SK-N-SH (cell line): ENCODE measurements around the gene POM121L2. TPM values are rescaled to one million over a fixed set of nuclear protein-coding genes. Genes with fewer than 3 reads are reported as not detected.

Source experiments
- CTCF ChIA-PET: fragments of 300-600, 350-600 bp; formaldehyde crosslinking; extraction: SDS; loops from one replicate; lab custom pipeline; 2021; lab: Yijun Ruan, JAX
- POLR2A ChIA-PET: fragments of 350-600 bp; sonication (Branson Sonifier 250); formaldehyde crosslinking; extraction: SDS; loops from one replicate; lab custom pipeline; 2020; ENCODE audit warnings: antibody characterized with exemption, inconsistent platforms; lab: Yijun Ruan, JAX
- DNase-seq: peaks from one replicate; pipeline ENCODE4 v3.0.0; 2012
- H2AFZ ChIP-seq: fragments of 200-600 bp; sonication (generic); 2 replicates; pipeline ENCODE4 v1.8.1; 2016; ENCODE audit warnings: antibody characterized with exemption, mild to moderate bottlenecking, low read depth
- H3F3A ChIP-seq: fragments of 200-600 bp; sonication (generic); replicated peaks from 2 replicates; pipeline ENCODE3; 2016; ENCODE audit warnings: antibody characterized with exemption, mild to moderate bottlenecking; ENCODE audit not compliant: insufficient read depth
- H3K27ac ChIP-seq, 2 experiments: fragments of 200-500 bp in 1 of 2; fragments of 200-600 bp in 1 of 2; sonication (Bioruptor generic) in 1 of 2; sonication (generic), shearing (Covaris generic) in 1 of 2; 2 replicates each; pipeline versions ENCODE4 v1.5.1 to v1.6.1; 2014 to 2016; ENCODE audit warnings: low read depth in 2 of 2, inconsistent platforms in 1 of 2, low read length in 1 of 2, mild to moderate bottlenecking in 1 of 2, mixed read lengths in 1 of 2
- H3K27me3 ChIP-seq: fragments of 200-600 bp; sonication (generic), shearing (Covaris generic); 2 replicates; pipeline ENCODE4 v1.6.1; 2016; ENCODE audit warnings: mixed run types; ENCODE audit not compliant: insufficient read depth
- H3K36me3 ChIP-seq, 2 experiments: fragments of 200-500 bp in 1 of 2; fragments of 200-600 bp in 1 of 2; sonication (Bioruptor generic) in 1 of 2; sonication (generic) in 1 of 2; replicated peaks in 1 of 2; 2 replicates each; pipeline versions ENCODE3 to v1.5.1; 2014 to 2016; ENCODE audit warnings: low read length in 1 of 2, mild to moderate bottlenecking in 1 of 2; ENCODE audit not compliant: insufficient read depth in 2 of 2, control insufficient read depth in 1 of 2
- H3K4me1 ChIP-seq, 2 experiments: fragments of 200-500 bp in 1 of 2; fragments of 200-600 bp in 1 of 2; sonication (Bioruptor generic) in 1 of 2; sonication (generic), shearing (Covaris generic) in 1 of 2; 2 replicates each; pipeline versions ENCODE4 v1.5.1 to v1.6.1; 2014 to 2016; ENCODE audit warnings: low read depth in 1 of 2, low read length in 1 of 2, mixed run types in 1 of 2; ENCODE audit not compliant: insufficient read depth in 2 of 2, control insufficient read depth in 1 of 2
- H3K4me2 ChIP-seq: fragments of 200-600 bp; sonication (generic), shearing (Covaris generic); 2 replicates; pipeline ENCODE4 v1.6.1; 2017; ENCODE audit warnings: mixed run types
- H3K4me3 ChIP-seq, 2 experiments: fragments of 200-500 bp in 1 of 2; fragments of 200-600 bp in 1 of 2; sonication (Bioruptor generic) in 1 of 2; sonication (generic), shearing (Covaris generic) in 1 of 2; 2 replicates each; pipeline versions ENCODE4 v1.5.1 to v1.8.1; 2014 to 2016; ENCODE audit warnings: low read depth in 2 of 2, inconsistent platforms in 1 of 2, low read length in 1 of 2, mild to moderate bottlenecking in 1 of 2, mixed read lengths in 1 of 2, moderate library complexity in 1 of 2
- H3K79me2 ChIP-seq: fragments of 200-600 bp; sonication (generic); 2 replicates; pipeline ENCODE4 v1.8.1; 2017; ENCODE audit warnings: mild to moderate bottlenecking; ENCODE audit not compliant: insufficient read depth
- H3K9ac ChIP-seq: fragments of 200-600 bp; sonication (generic); 2 replicates; pipeline ENCODE4 v1.6.1; 2017; ENCODE audit warnings: mixed run types
- H3K9me2 ChIP-seq: fragments of 200-600 bp; sonication (generic); 2 replicates; pipeline ENCODE4 v1.6.1; 2017; ENCODE audit warnings: mixed run types
- H3K9me3 ChIP-seq: fragments of 200-600 bp; sonication (generic); 2 replicates; pipeline ENCODE4 v1.6.1; 2017; ENCODE audit warnings: mixed run types, mild to moderate bottlenecking, moderate library complexity
- H4K20me1 ChIP-seq: fragments of 200-600 bp; sonication (generic); 2 replicates; pipeline ENCODE4 v1.6.1; 2017; ENCODE audit warnings: mild to moderate bottlenecking, mixed run types; ENCODE audit not compliant: insufficient read depth
- CHD2 ChIP-seq: fragments of 150-350 bp; IDR thresholded peaks from 2 replicates; pipeline ENCODE4 v1.6.1; 2018; ENCODE audit warnings: low read length; ENCODE audit not compliant: partially characterized antibody
- ELF1 ChIP-seq: IDR thresholded peaks from 2 replicates; pipeline ENCODE4 v1.4.0; 2012
- EP300 ChIP-seq, 2 experiments: IDR thresholded peaks; 2 replicates each; pipeline versions ENCODE4 v1.4.0 to v1.6.1; 2012; ENCODE audit warnings: borderline replicate concordance in 1 of 2, low read depth in 1 of 2, low read length in 1 of 2
- FOSL2 ChIP-seq: IDR thresholded peaks from 2 replicates; pipeline ENCODE4 v1.4.0; 2012; ENCODE audit warnings: low read depth, mild to moderate bottlenecking, moderate library complexity, borderline replicate concordance
- FOXJ3 ChIP-seq: sonication (generic); formaldehyde crosslinking; IDR thresholded peaks from 2 replicates; pipeline ENCODE4 v1.5.1; 2020; ENCODE audit warnings: mild to moderate bottlenecking, missing genetic modification reagents
- FOXM1 ChIP-seq: IDR thresholded peaks from 2 replicates; pipeline ENCODE4 v1.4.0; 2012; ENCODE audit warnings: low read depth, mild to moderate bottlenecking
- GATA2 ChIP-seq: sonication (generic); formaldehyde crosslinking; IDR thresholded peaks from 2 replicates; pipeline ENCODE4 v1.5.0; 2020; ENCODE audit warnings: mild to moderate bottlenecking, missing genetic modification reagents
- NRF1 ChIP-seq: IDR thresholded peaks from 2 replicates; pipeline ENCODE4 v1.6.1; 2012; ENCODE audit warnings: low read depth, mild to moderate bottlenecking, low read length
- POLR2AphosphoS5 ChIP-seq: IDR thresholded peaks from 2 replicates; pipeline ENCODE4 v1.6.1; 2012; ENCODE audit warnings: low read depth, low read length
- RAD21 ChIP-seq: IDR thresholded peaks from 2 replicates; pipeline ENCODE4 v1.6.1; 2012; ENCODE audit warnings: mild to moderate bottlenecking, low read length
- RCOR1 ChIP-seq: fragments of 150-350 bp; IDR thresholded peaks from 2 replicates; pipeline ENCODE4 v1.6.1; 2017; ENCODE audit warnings: antibody characterized with exemption, low read length
- RFX5 ChIP-seq: IDR thresholded peaks from 2 replicates; pipeline ENCODE4 v1.6.1; 2012; ENCODE audit warnings: mild to moderate bottlenecking, improper control_type of control experiment, low read length
- SMC3 ChIP-seq: IDR thresholded peaks from 2 replicates; pipeline ENCODE4 v1.6.1; 2012; ENCODE audit warnings: low read depth, low read length, improper control_type of control experiment
- TEAD4 ChIP-seq: IDR thresholded peaks from 2 replicates; pipeline ENCODE4 v1.4.0; 2012; ENCODE audit warnings: mild to moderate bottlenecking, borderline replicate concordance; ENCODE audit not compliant: insufficient read depth
- YY1 ChIP-seq: IDR thresholded peaks from 2 replicates; pipeline ENCODE4 v1.4.0; 2012; ENCODE audit warnings: low read depth, mild to moderate bottlenecking
- WGBS: methylation state at CpG from one replicate; pipeline ENCODE4 v1.1.6; 2017; ENCODE audit warnings: low lambda C conversion rate; 5-methylcytosine and 5-hydroxymethylcytosine counted together
- polyA plus RNA-seq, 3 experiments: library from polyadenylated mRNA; depleted of rRNA; stranded (reverse); fragments of >200 nt; gene quantifications; 2 replicates each; pipeline ENCODE4 v1.2.3, GENCODE V29; 2012
- TF ChIP-seq, protein P1 (sequence below): fragments of 150-350 bp; IDR thresholded peaks from 2 replicates; pipeline ENCODE4 v1.6.1; 2017; ENCODE audit warnings: antibody characterized with exemption, low read length, low read depth, borderline replicate concordance
- TF ChIP-seq, protein P2 (sequence below): IDR thresholded peaks from 2 replicates; pipeline ENCODE4 v1.4.0; 2012; ENCODE audit warnings: low read depth, borderline replicate concordance
- TF ChIP-seq, protein P3 (sequence below): IDR thresholded peaks from 2 replicates; pipeline ENCODE4 v1.4.0; 2012; ENCODE audit warnings: low read depth, borderline replicate concordance
- TF ChIP-seq, protein P4 (sequence below): IDR thresholded peaks from 2 replicates; pipeline ENCODE4 v1.4.0; 2012; ENCODE audit warnings: low read depth
- TF ChIP-seq, protein P5 (sequence below): fragments of 200-600 bp; sonication (generic); IDR thresholded peaks from 2 replicates; pipeline ENCODE4 v1.6.1; 2017; ENCODE audit warnings: antibody characterized with exemption, mild to moderate bottlenecking, moderate library complexity

The POM121L2 gene
- polyA plus RNA-seq, 1 of the 3 experiments (the other 2 are of a cell fraction), result not detected

DNA sequence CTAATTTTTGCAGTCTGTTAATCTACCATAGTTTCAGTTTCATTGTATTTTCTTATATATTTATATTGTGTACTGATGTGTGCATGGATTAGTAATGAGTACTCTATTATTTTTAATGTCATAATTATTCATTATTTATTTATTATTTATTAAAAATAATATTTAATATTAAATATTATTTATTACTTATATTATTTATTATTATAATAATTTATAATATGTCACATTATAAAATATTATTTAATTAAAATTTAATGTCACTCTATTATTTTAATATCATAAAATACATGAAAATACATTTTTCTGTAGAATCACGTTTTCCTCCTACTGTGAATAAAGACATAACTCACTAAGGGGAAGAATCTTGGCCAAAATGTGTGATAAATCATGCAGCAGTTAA lies 30.5 kb downstream of the POM121L2 start:
- Histone ChIP-seq H3K27me3 (peaks cover 71% of the 10 kb centered on the region), H3K79me2 (no peaks in the 10 kb centered on the region), H3K4me1 (peaks cover 0 to 2% of the 10 kb centered on the region in 2 experiments; a peak in 1 of 4 replicates), H3K9ac (no peak overlapping the region), H4K20me1 (no peaks in the 10 kb centered on the region), H3K36me3 (no peaks in the 10 kb centered on the region), H2AFZ (no peak overlapping the region), H3K9me3 (no peaks in the 10 kb centered on the region), H3F3A (peaks cover 6% of the 10 kb centered on the region), H3K27ac (no peak overlapping the region), H3K4me3 (no peak overlapping the region), H3K9me2 (no peaks in the 10 kb centered on the region), H3K4me2 (no peak overlapping the region)
- TF ChIP-seq FOXM1 (no peak), ELF1 (no peak), RFX5 (no peak), RCOR1 (no peak), POLR2AphosphoS5 (no peak), GATA2 (CRISPR knock-in tag) (no peak)
- TF ChIP-seq, protein P1, sequence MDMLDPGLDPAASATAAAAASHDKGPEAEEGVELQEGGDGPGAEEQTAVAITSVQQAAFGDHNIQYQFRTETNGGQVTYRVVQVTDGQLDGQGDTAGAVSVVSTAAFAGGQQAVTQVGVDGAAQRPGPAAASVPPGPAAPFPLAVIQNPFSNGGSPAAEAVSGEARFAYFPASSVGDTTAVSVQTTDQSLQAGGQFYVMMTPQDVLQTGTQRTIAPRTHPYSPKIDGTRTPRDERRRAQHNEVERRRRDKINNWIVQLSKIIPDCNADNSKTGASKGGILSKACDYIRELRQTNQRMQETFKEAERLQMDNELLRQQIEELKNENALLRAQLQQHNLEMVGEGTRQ, result no peak
- TF ChIP-seq, protein P2, sequence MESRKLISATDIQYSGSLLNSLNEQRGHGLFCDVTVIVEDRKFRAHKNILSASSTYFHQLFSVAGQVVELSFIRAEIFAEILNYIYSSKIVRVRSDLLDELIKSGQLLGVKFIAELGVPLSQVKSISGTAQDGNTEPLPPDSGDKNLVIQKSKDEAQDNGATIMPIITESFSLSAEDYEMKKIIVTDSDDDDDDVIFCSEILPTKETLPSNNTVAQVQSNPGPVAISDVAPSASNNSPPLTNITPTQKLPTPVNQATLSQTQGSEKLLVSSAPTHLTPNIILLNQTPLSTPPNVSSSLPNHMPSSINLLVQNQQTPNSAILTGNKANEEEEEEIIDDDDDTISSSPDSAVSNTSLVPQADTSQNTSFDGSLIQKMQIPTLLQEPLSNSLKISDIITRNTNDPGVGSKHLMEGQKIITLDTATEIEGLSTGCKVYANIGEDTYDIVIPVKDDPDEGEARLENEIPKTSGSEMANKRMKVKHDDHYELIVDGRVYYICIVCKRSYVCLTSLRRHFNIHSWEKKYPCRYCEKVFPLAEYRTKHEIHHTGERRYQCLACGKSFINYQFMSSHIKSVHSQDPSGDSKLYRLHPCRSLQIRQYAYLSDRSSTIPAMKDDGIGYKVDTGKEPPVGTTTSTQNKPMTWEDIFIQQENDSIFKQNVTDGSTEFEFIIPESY, result no peak
- ChIA-PET CTCF (interaction anchor here (0.8 kb wide), 1 partner anchor 471 kb away, joined by 3 read pairs; no protein-coding TSS in a partner anchor), POLR2A (no interaction called here)
- 4% methylated on average over 1 of the region's 1 CpG for WGBS
- no peak for DNase-seq

DNA sequence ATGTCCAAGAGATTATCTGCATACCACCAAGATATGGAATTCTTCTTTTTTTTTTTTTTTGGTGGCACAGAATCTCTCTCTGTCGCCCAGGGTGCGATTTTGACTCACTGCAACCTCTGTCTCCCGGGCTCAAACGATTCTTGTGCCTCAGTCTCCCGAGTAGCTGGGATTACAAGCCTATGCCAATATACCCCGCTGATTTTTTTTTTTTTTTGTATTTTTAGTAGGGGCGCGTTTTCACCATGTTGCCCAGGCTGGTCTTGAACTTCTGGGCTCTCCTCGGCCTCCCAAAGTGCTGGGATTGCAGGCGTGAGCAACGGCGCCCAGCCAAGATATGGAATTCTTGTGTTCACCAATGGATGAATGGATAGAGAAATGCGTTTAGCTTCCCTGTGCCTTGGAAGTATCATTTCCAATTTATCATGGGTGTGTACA lies 31.0 kb downstream of the POM121L2 start:
- ChIA-PET POLR2A (no interaction called here), CTCF (interaction anchor here (0.8 kb wide), 1 partner anchor 471 kb away, joined by 3 read pairs; no protein-coding TSS in a partner anchor)
- Histone ChIP-seq H3K4me3 (no peak overlapping the region), H3K36me3 (no peaks in the 10 kb centered on the region), H3K9ac (no peak overlapping the region), H3K9me2 (no peaks in the 10 kb centered on the region), H2AFZ (no peak overlapping the region), H3K4me2 (peak overlapping the region; percentile 62; the same call in 1 of the 2 replicates), H3K79me2 (no peaks in the 10 kb centered on the region), H4K20me1 (no peaks in the 10 kb centered on the region), H3K27me3 (peaks cover 71% of the 10 kb centered on the region), H3K27ac (no peak overlapping the region), H3K9me3 (no peaks in the 10 kb centered on the region), H3K4me1 (peaks cover 0 to 2% of the 10 kb centered on the region in 2 experiments; a peak in 1 of 4 replicates), H3F3A (peaks cover 6% of the 10 kb centered on the region)
- DNase-seq, result no peak
- 12% methylated on average over 13 of the region's 13 CpGs for WGBS
- TF ChIP-seq ELF1 (no peak), NRF1 (no peak), RFX5 (no peak), GATA2 (CRISPR knock-in tag) (no peak), CHD2 (no peak), SMC3 (no peak), FOSL2 (no peak), POLR2AphosphoS5 (no peak), FOXJ3 (CRISPR knock-in tag) (no peak), RAD21 (no peak), YY1 (no peak), EP300 (IDR thresholded peaks at IDR 0.05; ENCODE audit: borderline replicate concordance in 1 of 2, low read depth in 1 of 2, low read length in 1 of 2) (no peak), TEAD4 (no peak)
- TF ChIP-seq, protein P3, sequence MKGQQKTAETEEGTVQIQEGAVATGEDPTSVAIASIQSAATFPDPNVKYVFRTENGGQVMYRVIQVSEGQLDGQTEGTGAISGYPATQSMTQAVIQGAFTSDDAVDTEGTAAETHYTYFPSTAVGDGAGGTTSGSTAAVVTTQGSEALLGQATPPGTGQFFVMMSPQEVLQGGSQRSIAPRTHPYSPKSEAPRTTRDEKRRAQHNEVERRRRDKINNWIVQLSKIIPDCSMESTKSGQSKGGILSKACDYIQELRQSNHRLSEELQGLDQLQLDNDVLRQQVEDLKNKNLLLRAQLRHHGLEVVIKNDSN, result no peak
- TF ChIP-seq, protein P4, sequence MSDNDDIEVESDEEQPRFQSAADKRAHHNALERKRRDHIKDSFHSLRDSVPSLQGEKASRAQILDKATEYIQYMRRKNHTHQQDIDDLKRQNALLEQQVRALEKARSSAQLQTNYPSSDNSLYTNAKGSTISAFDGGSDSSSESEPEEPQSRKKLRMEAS, result no peak
- TF ChIP-seq, protein P5, sequence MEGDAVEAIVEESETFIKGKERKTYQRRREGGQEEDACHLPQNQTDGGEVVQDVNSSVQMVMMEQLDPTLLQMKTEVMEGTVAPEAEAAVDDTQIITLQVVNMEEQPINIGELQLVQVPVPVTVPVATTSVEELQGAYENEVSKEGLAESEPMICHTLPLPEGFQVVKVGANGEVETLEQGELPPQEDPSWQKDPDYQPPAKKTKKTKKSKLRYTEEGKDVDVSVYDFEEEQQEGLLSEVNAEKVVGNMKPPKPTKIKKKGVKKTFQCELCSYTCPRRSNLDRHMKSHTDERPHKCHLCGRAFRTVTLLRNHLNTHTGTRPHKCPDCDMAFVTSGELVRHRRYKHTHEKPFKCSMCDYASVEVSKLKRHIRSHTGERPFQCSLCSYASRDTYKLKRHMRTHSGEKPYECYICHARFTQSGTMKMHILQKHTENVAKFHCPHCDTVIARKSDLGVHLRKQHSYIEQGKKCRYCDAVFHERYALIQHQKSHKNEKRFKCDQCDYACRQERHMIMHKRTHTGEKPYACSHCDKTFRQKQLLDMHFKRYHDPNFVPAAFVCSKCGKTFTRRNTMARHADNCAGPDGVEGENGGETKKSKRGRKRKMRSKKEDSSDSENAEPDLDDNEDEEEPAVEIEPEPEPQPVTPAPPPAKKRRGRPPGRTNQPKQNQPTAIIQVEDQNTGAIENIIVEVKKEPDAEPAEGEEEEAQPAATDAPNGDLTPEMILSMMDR, result no peak
- TF ChIP-seq, protein P2, result no peak
